ENCODE data around the gene SGCA.
A peak's percentile ranks its signal among the peaks of the same experiment; 100 is the strongest.

The SGCA gene

DNA sequence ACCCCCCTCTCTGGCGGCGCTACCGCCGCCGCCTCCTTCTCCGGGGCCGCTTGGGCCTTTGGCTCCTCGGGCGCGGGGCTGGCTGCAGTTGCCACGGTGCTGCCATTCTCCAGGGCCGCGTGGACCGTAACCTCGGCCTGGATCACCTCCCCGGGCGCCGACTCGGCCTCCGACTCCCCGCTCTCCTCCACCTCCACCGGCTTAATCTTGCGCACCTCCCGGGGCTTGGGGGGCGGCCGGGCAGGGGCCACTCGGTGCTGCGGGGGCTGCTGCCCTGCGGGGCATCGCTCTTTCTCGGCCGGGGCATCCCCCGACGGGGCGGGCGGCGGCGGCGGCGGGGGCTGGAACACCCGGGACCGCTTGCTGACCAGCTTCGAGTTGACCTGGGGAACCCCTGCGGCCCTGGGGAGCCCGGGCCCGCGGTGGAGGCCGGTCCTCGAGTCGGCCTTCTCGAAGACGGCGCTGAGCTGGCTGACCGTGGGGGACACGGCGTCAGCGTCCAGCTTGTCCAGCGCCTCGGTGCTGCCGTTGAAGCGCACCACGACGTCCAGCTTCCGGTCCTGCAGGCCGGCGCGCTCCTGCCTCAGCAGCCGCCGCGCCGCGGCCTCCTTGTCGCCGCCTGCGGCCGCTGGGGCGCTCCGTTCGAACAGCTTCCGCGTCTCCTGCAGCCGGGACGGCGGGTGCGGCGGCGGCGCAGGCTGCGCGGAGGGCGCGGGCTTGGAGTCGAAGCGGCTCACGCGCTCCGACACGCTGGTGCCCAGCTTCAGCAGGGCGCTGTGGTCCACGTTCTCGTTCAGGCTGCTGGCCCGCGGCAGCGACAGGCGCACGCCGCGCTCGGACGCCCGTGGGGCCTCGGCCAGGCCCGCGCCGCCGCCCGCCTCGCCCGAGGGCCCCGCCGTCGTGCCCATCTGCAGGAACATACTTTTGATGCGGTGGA is 16.1 kb upstream of the SGCA start:
- peak; percentile 50 for DNase-seq

DNA sequence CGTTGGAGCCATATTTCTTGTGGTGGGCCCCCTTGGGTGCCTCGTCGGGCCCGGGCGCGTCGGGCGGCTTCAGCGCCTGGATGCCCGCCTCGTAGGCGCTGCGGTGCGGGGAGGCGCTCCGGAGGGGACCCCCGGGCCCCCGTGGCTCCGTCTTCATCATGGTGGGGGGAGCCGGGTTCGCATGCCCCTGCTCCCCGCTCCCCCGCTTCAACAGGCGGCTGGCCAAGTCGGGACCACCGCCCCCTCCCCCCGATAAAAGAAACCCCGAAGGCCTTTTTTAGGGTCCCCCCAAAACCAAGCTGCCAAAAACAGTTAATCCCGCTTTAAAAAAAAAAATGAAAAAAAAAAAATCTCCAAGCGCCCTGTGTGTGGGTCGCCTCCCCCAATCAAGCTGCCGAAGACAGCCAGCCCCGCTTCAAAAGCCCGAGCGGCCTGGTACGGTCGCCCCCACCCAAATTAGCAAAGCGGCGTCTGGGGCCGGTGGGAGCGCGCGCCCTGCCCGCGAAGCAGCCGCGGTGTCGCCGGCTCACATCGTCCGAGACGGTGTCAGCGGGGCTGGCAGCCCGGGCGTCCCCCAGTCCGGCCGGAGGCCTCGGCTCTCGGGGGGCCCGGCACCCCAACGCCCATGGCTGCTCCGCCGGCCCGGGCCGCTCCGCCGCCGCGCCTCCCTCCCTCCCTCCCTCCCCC is 15.3 kb upstream of the SGCA start, which contains the start of gene PPP1R9B:
TSS of gene PPP1R9B (minus strand) at position 324 of the 687 bp plus-strand sequence. CDS start at position 160, 164 bp downstream.
- no peak for DNase-seq

DNA sequence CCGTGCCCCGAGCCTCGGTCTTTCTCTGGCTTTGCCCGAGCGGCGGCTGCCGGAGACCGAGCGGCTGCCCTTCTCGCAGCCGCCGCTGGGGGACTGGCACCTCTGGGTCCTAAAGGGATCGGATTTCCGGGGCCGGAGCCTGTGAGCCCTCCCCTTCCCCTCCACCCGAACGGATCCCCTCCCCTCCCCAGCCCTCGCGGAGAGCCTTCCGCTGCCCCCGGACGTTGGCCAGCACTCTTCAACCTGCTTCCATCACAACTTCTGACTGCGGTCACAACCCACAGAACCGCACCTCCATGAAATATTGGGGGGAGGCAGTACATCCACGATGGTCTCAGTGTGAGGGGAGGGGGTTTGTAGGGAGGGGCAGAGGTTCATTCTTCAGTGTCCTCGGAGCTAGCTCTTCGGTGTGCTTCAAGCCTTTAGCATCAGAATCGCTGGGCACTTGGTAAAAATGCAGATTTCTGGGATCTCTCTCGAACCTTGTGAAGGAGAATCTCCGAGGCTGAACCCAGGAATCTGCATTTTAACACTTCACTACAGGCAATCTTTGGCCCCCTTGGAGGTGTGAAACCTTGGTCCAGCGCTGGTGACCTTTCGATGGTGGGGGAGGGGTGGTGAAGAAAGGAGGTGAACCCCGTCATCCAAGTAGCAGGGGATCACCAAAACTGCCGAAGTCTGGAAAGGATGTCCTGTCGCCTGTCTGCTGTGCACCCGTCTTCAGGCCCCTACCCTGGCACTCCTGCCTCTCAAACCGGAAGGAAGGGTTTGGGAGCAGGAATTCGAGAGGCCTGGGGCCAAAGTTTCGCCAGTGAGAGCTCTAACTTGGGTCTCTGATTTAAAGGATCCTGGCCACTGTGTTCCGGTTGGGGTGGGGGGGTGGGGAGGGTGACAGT is 14.5 kb upstream of the SGCA start:
- peak; percentile 78 for DNase-seq

DNA sequence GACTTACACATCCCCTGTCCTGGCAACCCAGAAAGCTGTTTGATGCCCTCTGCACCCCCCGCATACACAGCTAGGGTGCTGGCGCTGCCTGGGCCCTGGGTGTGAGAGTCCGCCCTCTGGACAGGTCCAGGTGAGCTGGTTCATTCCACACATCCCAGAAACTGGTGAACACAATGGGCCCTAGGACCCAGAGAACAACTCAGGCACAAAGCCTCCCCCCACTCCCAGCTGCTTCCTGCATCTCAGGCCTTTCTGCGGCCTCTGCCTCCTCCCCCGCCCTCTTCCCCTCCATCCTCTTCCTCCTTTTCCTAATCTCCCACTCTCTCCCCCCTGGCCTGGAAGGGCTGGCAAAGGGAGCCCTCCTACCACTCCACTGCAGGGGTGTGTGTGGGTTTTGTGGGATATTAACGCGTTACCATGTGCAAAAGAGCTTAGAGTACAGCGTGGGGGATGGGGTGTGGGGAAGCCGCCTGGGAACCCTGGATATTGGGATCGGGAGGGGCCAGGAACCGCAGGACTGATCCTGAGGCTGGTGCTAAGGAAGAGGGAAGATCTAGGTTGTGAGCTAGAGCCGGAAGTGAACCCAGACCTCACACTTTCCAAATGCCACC is 13.8 kb upstream of the SGCA start:
- DNase-seq, result peak; percentile 45

DNA sequence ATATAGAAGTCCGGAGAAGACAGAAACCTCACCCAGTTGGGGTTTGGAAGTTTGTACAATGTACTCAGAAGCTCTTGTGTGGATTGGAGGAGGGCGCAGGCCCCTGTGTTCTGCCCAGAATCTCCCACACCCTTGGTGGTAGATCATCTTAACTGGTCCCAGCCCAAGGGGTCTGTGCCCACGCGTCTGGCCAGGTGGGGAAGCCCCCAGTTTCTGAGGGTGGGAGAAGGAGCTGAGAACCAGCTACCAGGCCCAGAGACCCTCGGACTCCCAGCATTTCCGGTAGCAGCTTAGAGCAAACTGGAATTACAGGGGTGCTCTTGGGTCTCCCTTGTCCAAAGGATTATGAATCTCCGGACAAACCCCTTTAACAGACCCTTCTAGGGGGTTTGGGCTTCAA is 13.1 kb upstream of the SGCA start:
- no peak for DNase-seq

DNA sequence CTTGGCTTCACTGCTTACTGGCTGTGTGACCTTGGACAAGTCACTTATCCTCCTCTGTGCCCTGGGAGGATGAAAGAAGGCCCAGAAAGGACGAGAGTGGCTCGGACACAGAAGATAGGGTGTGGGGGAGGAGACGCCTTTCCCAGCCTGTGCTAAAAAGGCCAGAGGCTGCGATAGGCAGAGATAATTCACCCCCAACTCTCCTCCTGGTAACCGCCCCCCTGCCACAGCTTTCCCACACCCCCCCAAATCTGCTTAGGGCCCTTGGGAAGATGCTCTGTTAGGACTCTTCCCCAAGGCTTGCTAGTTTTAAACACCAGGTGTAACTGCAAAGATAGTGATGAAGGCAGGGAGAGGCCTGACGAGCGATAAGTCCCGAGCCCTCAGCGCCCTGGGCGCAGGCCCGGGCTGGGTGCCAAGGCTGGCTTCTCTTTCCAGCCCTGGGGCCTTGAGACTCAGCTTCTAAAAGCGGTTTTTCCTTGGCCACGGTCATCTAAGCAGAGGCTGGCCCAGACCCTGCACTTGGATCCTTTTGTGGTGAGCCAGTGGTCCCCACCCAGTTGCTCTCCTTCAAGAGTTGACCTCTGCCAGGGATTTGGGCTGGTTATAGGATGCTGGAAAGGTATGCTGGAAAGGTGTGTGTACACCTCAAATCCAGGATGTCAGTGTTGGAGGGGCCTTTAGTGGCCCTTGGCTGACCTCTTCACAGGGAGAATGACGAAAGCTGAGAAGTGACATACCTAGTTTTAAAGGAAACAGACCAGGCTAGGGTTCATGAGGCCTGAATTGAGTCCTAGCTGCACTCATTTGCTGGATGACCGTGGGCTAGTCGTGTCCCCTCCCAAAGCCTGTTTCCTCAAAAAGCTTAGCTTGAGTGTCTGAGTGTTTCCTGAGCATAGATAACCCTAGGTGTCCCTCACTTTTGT is 11.9 kb upstream of the SGCA start:
- no peak for DNase-seq

DNA sequence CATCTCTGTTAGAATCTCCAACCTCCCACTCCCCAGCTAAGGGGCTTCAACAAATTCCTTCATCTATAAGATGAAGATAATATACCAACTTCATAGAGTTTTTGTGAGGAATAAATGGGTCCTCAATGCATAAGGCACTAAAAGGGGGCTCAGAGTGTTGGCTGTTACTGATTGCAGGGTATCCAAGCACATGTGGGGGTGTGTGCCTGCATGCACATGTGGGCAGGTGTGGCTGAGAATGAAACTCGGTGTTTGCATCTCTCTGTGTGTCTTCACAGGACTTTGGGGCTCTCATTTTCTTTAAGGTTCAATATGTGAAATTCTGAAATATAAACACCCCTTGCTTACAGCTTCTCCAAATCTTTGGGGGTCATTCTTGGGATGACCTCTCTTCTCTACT is 11.2 kb upstream of the SGCA start:
- no peak for DNase-seq

DNA sequence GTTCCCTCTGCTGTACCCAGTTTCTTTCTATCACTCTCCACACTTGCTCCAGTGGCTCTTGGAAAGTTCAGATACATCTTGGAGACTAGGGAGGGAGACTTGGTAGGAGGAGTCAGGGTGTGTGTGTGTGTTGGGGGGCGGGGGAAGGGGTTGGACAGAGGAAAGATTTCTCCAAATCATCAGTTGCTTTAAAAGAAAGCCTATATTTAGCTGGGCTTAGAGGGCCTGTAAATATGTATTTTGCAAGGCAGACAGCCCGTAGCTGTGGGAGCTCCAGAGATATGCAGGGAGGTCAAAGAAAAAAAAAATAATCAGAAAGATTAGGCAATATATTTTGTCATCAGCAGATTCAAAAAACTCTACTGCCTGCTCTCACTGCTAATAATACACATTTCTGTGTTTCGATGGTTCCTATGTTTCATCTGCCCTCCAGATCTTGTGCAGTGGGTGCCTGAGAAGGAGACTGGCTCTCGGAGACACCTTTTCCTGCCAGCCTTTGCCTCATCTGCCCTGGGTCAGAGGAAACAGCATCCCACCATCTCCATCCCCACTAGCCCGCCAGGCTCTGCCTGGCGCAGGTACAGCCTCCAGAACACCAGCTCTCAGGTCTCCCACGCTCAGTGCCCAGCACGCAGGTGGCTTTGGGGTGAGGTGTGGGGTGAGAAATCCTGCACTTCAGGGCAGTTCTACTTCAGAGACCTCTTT is 10.5 kb upstream of the SGCA start:
- no peak for DNase-seq

DNA sequence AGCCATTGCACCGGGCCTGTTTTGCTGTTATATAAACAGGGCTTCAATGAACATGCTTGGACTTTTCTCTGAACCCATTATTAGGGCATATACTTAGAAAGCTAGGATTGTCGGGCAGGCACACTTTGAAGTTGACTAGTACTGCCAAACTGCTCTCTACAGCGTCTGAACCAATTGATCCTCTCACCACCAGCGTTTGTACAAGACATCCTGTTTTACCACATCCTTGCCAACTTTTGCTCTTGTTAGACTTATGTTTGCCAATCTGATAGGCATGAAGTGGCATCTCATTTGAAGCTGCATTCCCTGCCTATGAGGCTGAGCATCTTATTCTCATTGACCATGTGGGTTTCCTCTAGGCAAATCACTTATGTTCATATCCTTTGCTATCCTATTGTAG is 7.9 kb upstream of the SGCA start:
- DNase-seq, result no peak

DNA sequence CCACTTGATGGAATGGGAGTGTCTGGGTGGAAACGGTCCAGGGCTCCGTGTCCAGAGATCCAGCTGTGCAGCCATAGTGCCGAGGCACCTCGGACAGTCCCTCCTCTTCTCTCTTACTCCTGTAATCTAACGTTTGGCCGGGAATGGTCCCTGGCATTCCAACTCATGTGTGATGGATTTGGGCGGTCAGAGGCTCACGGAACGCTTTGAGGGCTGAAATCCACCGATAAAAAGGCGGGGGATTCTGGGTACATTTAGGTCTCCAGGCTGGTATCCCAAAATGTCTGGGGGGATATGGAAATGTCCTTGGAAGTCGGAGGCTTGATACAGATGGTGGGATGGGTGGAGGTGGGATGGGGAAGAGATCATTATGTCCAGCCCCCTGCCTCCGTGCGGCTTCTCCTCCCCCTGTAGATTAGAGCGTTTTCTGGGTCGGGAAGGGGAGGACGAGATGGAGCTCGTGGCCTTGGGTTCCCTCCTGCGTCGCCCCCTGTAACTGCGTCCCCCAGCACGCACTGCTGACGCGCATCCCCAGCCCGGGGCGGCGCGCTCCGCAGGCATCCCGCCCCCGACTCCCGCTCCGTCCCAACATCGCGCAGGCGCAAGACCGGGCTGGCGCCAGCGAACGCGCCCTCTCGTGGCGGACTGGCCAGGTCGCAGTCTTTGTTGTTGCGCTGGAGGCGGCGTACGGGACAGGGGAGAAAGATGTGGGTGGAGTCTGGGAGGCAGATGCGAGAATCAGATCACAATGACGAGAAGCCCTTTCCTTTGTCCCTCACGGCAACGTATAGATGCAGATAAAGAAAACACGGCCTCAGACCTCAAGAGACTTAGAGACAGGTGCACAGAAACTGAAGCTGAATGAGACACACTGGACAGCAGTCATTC is 4.5 kb upstream of the SGCA start:
- peak; percentile 93 for DNase-seq

DNA sequence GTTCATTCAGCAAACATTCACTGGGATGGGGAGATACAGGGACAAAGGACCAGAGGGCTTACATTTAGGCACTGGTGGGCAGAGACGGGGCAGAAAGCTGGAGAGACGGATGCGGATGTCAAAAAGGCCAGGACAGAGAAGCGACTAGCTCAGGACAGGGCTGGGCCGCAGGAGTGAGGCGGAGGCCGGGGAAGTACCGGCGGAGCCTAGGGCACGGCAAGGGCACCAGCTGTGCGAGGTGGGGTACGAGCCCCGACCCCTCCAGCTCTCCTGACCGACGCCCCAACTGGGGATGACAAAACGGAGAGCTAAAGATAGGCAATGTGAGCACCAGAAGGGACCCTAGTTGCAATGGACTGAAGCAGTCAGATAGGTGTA is 3.9 kb upstream of the SGCA start:
- DNase-seq, result no peak

DNA sequence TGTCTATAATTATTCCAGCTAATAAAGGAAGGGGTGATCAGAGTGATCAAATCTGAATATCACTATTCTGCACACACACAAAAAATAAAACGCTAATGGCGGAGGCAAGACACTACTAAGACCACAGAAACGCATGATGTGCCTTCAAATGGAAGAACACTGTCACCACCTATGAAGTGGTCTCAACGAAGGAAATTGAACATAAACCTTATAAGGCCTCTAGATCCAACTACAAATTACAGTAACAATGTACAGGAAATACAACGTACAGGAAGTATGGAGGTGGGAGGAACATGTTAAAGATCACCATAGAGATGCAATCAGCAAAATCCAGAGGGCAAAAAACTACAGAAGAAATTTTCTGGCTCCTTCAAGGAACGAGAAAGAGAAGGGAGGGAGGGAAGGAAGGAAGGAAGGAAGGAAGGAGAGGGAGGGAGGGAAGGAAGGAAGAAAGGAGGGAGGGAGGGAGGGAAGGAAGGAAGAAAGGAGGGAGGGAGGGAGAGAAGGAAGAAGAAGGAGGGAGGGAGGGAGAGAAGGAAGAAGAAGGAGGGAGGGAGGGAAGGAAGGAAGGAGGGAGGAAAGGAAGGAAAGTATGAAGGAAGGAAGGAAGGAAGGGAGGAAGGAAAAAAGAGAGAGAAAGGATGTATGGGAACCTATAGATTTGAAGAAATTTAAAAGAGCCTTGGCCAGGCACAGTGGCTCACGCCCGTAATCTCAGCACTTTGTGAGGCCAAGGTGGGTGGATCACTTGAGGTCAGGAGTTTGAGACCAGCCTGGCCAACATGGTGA is 3.1 kb upstream of the SGCA start:
- no peak for DNase-seq

DNA sequence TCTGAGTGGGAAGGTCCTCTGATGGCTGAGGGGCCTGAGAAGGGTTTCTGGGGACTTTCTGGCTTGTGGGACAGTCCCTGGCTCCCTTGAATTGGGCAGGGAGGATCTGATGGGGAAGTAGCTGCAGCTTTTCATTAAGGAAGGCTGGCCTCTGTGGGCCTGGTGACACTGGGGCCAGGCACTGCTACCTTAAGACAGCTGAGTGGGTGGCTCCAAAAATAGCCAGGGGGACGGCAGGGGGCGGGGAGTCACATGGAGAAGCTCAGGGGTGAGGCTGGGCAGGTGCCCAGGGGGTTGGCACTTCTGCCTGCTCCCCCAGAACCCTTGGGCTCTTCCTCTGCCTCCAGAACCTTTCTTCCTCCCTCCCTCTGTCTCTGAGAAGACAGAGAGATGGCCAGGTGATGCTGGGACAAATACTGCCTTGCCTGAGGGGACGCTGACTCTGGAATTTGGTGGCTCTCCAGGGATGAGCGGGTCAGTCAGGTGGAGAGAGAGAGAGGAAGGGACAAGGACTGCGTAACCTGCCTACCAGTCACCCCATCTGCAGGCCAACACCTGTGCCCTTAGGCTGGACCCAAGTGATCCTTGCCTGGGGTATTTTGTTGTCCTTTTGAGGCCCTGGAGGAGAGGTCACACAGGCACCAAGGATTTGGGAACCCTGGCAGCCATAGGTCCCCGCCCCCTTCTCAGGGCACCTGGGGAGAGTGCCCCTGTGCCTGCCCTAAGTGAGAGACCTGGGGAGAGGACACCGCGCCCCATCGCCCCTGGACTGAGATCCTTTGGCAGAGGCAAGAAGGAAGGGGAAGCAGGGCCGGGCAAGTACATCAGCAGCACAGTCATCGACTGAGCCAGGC is 1.7 kb upstream of the SGCA start:
- no peak for DNase-seq

DNA sequence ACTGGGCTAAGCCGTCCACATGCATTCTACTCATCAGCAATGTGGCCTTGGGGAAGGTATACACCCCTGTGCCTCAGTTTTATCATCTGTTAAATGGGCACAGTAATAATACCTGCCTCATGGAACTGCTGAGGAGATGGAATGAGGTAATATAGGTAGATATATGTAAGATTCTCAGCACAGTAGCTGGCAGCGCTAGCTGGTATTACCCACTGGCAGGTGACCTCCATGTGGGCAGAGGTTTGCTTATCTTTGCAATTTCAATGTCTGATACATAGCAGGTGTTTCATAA is 1.2 kb upstream of the SGCA start:
- DNase-seq, result no peak

DNA sequence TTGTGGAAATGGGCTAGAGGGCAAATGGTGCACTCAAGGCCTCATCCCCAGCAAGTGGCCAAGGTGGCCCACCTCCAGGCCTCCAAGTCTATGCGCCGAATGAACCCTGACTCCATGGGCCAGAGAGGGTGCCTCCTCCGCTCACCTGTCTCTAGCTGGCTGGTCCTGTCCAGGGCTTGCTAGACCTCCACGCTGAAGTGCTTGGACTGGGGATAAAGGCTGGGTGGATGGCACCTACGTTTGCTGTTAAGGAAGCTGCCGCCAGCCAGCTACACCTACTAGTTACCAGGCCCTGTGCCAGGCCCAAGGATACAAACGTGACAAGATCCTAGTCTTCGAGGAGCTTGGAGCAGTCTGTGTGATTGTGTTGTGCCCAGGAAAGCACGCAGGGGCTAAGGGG is 739 bp upstream of the SGCA start:
- DNase-seq, result no peak

DNA sequence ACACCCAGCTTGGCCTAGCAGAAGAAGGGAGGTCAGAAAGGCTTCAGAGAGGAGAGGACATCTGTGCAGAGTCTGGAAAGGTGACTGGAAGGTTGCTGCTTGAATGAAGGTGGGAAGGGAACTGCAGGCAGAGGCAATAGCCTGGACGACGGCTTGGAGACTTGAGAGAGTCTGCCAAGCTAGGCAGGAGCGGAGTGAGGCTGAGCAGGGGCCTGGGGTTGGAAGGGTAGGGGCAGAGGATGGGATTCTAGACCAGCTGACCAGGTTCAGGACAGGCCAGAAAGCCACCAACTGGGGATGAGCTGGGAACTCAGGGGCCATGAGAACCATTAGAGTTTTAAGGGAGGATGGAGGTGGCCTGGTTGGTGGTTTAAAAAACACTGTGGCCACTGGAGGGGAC is 339 bp upstream of the SGCA start:
- DNase-seq, result no peak

DNA sequence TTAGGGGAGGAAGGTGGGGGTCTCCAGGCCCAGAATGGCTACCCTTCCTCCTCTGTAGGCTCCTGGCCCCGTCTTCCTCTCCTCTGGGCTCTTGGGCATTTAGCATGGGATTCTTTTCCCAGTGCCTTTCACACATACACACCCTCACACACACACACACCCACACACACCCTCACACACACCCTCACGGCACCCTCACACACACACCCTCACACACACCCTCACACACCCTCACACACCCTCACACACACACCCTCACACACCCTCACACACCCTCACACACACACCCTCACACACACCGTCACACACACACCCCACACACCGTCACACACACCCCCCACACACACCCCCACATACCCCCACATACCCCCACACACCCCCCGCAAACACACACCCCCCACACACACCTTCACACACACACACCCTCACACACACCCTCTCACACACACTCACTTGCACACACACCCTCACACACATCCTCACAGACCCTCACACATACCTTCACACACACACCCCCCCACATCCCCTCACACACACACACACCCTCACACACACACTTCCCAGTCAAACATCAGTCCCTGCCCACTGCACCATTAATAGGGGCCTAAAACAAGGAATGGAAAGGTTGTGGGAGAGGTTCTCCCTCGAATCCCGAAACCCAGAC is 845 bp downstream of the SGCA start:
- DNase-seq, result no peak

DNA sequence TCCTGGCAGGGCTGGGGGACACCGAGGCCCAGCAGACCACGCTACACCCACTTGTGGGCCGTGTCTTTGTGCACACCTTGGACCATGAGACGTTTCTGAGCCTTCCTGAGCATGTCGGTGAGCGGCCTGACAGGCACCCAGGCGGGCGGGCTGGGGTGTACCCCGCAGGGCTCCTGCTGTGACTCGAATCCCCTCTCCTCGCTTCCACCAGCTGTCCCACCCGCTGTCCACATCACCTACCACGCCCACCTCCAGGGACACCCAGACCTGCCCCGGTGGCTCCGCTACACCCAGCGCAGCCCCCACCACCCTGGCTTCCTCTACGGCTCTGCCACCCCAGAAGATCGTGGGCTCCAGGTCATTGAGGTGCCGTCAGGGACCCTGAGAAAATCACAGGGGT is 1.6 kb downstream of the SGCA start:
- no peak for DNase-seq

Measured in activated effector memory CD4-positive, alpha-beta T cell treated with Interleukin-2 at 50 U/mL for 16 hours (primary cell).